C1 segment of cervical spinal cord (tissue), 14 donors: Measurements from ENCODE around the gene EGLN2.
"Not testable (repeated sequence)": the region's sequence is repeated elsewhere in the genome, so short reads cannot be mapped to it uniquely, and the experiment has no call there.

Experiments
- DNase-seq, 14 donors: peaks; one replicate each; lab custom pipeline; 2025; lab: John Stamatoyannopoulos, UW

The EGLN2 gene

DNA sequence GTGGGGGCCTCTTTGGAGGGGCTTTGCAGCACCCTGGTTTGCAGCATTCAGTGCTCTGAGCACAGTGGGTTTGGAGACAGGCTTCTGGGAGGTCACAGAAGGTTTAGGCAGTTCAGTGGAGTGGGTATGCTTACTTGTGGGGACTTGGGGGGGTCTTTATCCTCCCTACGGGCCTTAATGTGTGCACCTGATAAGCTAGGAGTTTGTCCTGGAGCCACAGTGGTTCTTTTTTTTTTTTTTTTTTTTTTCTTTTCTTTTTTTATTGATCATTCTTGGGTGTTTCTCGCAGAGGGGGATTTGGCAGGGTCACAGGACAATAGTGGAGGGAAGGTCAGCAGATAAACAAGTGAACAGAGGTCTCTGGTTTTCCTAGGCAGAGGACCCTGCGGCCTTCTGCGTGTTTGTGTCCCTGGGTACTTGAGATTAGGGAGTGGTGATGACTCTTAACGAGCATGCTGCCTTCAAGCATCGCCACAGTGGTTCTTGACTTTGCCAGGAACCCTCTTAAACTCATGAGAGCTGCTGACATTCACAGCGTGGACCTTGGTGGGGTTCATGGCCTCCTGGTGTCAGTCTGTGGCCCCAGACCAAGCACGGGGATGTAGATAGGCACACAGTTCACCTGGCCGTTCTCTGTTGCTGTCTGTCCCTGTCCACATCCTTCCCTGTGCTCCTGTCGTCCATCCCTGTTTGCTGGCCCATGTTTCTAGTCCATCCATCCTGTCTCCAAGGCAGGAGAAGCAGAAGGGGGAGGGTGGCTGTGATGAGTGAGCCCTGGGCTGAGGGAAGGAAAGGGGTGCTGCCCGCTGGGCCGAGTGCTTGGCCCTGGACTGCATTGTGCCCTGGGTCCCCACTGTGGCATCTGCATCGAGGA, 2.7 kb downstream of the EGLN2 start:
- DNase-seq, result no peak

DNA sequence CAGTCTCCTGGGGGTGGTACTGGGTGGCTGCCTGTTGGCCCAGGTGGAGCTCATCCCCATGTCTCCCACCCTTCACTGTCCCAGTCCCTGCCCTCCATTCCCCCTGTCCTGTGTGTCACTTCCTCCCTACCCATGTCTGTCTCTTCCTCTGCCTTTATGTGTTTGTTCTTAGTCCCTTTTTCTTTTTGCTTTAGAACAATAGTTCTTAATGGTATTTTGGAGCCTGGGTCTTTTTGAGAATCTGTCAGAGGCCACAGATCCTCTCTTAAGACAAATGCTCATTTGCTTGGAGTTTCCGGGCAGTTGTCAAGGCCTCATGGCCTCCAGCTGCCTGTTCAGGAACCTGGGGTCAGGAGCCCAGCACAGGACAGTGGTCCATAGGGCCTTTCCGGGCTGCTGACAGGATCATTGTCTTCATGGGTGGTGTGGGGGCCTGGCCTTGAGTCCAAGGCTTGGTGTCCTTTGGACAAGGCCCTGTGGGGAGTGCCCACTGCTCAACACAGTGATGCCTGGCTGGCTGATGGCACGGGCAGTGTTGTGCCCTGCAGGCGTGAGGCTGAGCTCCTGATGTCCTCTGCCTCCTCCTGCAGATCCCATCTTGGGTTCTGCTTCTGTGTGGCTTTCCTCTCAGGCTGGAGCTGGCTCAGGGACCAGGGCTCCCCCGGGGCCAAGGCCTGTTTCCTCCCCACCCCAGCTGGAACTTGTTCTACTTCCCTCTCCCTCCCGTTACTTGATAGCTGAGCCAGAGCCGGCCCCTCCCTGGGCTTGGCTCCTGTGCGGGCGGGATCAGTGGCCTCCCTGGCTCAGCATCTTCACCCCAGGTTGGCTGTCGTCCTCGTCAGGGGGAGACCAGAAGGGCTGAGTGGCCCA, 3.5 kb downstream of the EGLN2 start:
- DNase-seq, result peak in 4 of 14 donors; percentile 17 to 61 (median 24)

DNA sequence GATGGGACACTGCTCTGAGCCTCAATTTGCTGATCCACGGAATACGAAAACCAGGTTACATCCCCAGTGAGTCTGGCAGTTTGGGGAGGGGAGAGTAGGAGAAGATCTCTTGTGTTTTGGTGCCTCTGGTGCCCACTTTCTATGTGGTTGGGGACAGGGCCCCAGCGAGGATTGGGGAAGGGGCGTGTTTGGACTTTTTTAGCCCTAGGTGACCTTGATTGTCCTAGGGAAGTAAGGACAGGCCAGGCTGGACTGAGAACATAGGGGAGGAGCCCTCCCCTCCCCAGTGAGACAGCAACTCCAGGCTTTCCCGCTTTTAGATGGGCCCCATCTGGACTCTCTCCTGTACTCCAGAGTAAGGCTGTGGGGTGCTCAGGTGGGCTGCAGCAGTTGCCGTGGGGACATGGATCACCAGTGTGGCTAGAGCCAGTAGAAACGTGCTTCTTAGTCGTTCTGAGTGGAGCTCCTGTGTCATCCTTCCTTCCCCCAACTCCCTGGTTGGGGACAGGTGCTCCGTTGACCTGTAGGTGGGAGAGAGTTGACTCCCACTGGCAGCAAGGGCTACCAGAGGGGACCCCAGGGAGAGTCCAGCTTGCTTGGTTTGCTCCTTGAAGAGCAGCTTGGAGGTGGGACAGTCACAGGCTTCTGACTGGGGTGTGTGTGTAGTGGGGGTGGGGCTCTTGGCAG, 4.3 kb downstream of the EGLN2 start:
- DNase-seq, result no peak

DNA sequence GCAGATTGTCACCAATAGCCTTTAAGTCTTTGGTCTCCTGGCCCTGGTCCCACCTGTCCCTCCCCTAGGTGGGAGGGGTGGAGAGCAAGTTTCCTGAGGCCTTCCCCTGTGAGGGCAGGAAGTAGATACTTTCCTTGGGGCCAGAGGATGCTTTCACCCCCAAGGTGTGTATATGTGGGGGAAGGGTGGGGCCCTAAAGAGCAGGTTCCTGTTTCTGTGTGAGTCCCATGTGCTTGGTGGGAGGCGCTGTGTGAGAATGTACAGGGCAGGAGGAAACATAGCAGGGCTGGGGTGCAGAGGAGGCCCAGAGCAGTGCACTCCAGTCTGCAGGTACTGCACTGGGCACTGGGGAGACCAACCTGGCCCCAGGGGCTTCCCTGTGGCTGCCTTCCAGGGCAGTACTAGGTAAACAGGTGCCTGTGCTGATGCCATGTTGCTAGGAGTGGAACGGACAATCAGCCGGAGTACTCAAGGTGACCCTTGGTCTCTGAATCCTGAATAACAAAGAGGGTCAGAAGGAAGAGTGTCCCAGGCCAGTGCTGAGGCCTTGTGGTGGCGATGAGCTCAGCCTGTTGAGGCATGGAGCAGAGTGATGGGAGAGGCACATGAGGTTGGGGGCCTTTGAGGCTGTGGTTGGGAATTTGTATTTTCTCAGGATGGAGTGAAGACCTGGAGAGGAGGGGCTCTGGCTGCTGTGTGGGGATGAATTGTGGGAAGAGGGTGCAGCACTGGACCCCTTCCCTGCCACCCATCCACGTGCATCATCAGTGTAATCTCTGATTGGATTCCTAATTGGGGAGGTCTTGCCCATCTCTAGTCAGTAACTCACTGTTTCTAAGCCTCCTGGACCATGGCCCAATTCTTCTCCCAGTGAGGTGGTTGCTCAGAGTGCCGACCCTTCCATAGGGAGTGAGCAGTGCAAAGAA, 5.1 kb downstream of the EGLN2 start:
- no peak for DNase-seq

DNA sequence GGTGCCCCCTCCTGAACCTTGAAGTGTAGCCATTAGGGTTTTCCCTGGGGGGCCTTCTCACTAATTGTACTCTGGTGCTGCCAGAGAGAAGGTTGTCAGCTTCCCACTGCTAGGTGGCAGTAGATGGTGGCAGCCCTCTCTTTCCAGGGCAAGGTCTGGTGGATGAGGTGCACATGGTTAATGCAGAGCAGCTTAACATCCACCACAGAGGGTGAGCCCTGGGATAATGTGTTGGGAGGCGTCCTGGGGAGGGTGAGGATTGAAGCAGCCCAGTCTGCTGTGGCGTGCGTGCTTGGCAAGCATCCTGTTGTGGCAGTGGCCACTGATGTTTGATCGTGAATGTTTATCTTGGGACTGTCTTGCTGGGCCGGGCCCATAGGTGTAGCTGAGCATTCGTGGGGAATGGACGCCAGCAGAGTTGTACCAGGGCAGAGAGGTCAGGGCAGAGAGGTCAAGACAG, 5.8 kb downstream of the EGLN2 start:
- DNase-seq, result peak in 1 of 14 donors; percentile 23

DNA sequence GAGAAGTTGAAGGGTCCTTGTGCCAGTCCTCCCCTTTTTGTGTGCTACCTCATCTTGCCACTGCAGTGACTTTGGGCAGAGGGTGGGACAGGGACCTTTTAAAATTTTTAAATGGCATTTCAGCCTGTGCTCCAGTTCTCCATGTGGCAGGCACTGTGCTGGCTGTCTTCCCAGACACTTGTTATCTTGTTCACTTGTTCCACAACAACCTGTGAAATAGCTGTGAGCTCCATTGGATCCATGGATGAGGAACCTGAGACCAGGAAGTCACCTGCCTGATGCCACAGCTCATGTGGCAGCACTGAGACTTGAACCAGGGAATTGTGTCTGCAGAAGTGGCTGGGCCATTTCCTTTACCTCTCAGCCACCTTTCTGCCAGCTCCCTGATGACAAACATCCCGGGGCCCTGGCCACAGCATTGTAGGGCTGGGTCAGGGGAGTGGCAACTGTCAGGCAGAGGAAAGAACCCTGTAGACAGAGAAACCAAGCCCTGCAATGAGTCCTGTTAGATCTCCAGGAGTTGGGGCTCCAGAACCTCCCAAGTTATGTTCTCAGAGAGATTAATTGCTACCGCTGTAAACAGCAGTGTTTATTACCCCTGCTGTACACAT, 6.4 kb downstream of the EGLN2 start:
- DNase-seq, result no peak

DNA sequence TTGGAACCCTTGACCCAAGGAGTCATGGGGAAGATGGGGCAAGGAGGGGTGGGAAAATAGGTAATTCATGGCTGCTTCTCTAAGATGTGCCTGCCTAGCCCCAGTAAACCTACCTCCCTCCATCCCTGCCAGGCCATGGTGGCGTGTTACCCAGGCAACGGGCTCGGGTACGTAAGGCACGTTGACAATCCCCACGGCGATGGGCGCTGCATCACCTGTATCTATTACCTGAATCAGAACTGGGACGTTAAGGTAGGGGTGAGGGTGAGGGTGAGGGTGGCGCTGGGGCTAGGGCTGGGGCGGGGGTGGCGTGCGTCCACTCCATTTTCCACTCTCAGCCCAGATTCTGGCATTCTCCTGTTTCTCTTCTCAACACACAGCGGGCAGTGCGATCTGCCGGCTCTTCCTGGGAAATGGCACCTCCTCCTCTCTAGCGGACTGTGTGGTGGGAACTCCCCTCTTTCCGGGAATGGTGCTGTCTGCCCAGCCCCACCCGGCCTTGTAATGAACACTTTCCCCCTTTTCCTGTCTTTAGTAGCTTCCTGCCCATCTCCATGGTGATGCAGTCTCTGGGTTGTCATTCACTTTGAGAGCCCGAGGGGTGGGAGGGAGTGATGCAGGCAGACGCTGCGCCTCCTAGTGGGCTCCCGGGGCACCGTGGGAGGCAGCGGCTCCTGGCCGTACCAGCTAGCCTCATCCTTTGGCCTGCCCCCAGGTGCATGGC, 7.6 kb downstream of the EGLN2 start:
- DNase-seq, result peak in 12 of 14 donors; percentile 60 to 95 (median 83)

DNA sequence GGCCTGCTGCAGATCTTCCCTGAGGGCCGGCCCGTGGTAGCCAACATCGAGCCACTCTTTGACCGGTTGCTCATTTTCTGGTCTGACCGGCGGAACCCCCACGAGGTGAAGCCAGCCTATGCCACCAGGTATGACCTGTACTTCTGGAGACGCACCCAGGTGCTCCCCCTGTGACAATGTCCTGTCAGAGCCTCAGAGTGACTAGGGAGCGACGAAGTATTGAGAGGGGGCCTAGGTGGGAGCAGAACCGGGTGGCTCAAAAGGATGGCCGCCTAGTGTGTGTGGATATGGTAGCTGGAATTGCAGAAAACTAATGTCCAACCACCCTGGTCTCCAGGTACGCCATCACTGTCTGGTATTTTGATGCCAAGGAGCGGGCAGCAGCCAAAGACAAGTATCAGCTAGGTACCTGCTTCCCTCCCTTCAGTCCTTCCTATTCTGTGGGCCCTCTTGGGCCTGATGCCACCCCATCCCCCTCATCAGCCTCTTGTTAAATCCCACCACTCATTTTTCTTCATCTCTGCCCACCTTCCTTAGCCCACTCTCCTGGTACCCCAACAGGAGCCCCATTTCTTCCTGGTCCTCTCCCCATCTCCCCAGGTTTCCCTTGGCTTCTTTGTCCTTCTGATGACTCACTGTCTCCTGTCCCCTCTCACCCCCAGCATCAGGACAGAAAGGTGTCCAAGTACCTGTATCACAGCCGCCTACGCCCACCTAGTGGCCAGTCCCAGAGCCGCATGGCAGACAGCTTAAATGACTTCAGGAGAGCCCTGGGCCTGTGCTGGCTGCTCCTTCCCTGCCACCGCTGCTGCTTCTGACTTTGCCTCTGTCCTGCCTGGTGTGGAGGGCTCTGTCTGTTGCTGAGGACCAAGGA, 8.4 kb downstream of the EGLN2 start:
- DNase-seq, result no peak

DNA sequence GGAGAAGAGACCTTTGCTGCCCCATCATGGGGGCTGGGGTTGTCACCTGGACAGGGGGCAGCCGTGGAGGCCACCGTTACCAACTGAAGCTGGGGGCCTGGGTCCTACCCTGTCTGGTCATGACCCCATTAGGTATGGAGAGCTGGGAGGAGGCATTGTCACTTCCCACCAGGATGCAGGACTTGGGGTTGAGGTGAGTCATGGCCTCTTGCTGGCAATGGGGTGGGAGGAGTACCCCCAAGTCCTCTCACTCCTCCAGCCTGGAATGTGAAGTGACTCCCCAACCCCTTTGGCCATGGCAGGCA, 9.0 kb downstream of the EGLN2 start:
- DNase-seq, result no peak

DNA sequence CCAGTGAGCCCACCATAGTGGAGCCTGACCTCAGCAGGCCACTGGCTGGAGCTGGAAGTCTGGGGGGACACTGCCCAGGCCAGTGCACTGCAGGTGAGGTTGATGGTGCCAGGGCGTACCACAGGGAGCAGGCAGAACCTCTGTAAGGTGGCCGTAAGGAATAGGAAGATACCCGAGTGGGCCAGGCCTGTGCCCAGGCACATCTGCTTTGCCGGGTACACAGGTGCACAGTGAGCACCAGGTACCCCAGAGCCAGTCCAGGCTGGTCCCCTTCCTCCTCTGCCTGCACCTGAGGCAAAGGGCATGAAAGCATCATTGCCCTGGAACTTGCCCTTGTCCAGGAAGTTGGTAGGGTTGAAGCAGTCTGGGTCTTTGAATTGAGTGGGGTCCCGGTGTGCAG, 9.5 kb downstream of the EGLN2 start:
- DNase-seq, result no peak

DNA sequence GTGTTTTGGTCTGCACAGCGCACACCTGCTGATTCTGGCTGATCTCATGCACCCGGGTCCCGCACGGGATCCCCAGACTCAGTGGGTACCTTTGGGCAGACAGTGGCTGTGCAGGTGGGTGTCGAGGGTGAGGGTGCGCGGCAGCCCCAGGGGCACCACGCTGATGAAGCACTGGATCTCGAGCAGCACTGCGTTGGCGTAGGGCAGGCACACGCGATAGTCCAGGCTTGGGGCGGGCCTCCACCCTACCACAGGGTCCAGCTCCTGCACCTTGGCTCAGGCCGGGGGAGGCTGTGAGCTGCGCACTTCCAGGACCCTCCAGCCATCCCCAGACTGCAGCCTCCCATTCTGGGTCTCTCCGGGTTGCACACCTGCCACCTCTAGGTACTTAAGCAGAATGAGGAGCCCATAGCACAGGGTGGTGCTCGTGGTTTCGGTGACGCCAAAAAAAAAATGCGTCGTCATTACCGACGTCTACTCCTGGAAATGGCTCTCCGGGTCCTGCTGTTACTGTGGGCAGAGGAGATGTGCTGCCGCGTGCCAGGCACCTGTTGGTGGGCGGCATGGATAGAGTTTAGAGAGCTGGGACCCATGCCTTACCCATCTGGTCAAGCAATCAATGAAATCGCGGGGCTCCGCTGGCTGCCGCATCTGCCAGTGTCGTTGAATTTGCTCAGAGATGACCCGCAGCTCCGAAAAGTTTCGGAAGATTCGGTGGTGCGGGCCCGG, 10.5 kb downstream of the EGLN2 start:
- DNase-seq, result no peak

DNA sequence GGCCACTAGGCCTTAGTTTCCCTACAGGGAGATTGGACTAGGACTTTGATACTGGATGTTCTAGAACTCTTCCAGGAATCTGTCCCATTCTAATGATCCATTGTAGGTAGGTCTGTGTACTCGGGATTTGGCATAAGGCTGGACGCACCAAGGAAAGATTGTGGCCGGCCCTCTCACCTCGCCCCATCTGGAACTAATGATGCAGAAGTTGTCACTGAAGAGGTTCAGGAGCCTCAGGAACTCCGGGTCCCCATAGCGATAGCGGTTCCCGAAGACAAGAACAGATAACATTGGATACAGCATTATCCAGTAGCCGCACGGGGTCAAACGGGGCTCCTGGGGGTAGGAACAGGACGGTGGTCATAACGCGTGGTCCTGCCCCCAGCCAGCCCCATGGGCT, 11.2 kb downstream of the EGLN2 start:
- no peak for DNase-seq

DNA sequence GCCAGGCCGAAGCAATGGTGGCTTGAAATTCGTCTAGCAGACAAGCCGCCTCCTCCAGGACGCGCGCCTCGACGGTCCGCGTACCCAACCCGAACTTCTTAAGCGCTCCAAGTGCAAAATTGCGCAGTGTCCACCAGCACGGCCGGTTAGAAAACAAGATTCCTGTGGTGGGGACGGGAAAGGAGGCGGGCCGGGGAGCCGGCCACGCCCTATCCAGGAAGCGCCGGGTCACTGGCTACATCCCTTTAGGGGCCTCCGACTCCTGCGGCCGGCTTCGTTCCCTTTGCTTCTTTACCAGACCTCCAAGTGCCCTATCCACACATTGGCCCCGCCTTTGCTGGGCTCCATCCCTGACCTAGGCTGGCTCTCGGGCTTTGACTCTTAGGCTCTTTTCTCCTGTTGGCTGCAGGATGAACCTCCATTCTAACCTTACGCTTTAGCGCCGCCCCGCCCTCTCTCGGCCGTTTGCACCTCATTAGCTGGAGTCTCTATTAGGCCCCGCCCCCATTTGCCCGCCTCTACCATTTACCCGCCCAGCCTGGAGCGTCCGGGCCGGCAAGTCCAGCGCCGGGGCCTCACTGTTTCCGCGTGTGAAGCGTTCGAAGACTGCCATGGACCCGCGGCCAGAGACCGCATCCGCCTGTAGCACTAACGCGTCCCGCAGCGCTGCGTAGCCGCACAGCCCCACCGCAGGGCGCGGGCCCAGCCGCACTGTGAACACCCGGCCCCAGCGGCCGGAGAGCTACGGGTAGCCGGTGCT, 11.8 kb downstream of the EGLN2 start:
- peak in 12 of 14 donors; percentile 61 to 89 (median 80) for DNase-seq

DNA sequence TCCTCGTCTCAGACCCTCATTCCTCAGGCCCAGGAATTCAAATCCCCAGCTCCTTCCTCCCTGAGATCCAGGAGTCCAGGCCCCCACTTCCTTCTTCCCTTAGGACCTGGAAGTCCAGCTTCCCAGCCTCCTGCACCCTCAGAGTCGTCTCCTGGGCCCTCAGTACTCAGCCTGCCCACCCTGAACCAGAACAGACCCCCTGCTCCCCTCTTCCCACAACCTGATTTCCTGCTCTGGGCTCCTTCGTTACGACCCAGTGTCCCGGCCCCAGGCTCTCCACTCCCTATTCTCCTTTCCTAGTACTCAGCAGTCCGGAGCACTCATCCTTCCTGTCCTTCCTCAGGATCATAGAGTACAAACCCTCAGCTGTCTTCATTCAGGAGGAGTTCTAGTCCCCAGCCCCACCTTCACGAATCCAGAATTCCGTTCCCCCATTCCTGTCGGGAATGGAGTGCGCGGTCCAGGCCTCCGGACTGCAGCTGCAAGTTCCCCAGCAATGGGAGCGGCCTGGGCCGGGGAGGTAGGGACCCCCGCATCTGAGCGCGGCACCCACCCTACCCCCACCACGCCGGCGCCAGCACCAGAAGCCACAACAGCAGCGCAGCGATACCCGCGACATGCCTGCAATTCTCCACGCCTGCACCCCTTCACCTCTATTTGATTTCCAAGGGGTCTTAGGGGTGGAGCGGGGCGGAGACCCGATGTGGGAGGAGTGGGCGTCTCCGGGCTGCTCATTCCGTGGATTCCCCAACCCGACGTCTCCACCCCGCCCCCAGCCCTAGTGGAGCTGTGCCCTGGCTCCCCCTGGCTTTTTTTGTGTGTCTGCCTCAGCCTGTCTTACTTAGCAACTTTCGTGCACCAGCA, 12.7 kb downstream of the EGLN2 start:
- no peak for DNase-seq

DNA sequence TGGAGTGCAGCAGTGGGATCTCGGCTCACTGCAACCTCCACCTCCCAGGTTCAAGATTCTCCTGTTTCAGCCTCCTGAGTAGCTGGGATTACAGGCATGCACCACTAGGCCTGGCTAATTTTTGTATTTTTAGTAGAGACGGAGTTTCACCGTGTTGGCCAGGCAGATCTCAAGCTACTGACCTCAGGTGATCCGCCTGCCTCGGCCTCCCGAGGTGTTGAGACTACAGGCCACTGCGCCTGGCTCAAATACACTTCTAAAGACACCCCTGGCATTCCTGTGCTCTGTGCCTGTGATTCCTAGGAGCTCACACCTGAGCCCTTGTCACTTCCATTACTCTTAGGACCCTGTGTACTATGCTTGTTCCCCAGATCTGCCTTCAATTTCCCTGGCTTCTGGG, 13.6 kb downstream of the EGLN2 start:
- not testable (repeated sequence) for DNase-seq

DNA sequence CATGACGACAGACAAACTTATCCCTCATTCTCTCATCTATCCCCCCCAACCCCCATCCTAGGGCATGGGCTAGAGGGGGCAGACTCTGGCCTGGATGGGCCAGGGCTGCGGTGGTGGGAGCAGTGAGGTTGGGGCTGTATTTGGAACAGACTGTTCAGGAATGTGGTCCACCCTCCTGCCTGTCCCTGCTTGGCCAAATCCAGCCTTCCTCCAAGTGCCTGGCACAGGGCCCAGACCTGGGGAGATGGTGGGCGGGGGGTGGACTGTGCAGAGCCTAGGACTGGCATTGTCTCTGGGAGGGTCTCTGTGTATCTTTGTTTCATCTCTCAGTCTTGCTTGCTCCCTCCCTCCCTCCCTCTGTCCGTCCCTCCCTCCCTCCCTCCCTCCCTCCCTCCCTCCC, 14.2 kb downstream of the EGLN2 start:
- DNase-seq, result no peak
